EL (cell line): ENCODE results near the gene WFIKKN2.
A peak's percentile ranks its signal among the peaks of the same experiment; 100 is the strongest.

ENCODE experiments used
- DNase-seq: peaks from one replicate; pipeline ENCODE4 v3.0.0-alpha.2; 2016

WFIKKN2 gene

DNA sequence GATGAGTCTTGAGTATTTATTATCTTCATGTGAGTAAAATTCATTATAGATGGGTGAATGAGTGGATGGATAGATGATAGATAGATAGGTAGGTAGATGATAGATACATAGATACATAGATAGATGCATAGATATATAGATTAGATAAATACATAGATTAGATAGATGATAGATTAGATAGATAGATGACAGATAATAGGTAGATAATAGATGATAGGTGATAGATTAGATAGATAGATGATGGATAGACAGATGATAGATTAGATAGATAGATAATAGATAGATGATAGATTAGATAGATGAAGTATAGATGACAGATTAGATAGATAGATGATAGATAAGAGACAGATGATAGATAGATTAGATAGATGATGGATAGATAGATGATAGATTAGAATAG, 21.8 kb upstream of the WFIKKN2 start:
- no peak for DNase-seq

DNA sequence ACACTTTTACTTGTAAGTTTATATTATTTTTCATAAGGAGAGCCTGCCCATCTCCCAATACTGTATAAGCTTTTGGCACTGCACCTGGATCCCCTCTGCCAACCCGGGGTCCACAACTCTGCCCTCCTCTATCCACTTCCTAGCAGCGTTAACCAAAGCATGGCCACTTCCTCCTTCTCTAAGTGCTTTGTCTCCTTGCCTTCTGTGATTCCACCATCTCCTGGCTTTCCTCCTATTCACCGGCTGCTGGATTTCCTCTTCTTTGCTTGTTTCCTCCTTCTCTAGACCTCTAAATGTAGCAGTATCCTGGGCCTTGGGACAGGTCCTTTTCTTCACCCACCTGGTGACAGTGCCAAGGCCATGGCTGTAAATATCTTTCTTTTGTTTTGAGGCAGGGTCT, 20.0 kb upstream of the WFIKKN2 start:
- DNase-seq, result no peak

DNA sequence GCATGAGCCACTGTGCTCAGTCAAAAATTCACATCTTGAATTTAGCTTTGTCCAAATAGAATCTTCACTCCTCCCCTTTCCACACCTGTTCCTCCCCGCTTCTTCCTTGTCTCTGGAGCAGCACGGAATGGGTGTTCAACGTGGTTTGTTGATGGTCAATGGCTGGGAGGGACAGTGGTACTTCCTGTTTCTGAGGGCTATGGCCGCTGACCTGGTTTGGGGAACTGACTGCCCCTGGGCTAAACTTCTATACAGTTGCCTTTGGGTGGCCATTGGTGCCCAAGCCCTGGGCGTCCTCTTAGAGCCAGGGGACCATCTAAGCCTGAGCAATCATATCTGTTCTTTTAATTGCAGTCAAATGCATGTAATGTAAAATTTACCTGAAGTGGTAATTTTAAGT, 19.1 kb upstream of the WFIKKN2 start:
- DNase-seq, result no peak

DNA sequence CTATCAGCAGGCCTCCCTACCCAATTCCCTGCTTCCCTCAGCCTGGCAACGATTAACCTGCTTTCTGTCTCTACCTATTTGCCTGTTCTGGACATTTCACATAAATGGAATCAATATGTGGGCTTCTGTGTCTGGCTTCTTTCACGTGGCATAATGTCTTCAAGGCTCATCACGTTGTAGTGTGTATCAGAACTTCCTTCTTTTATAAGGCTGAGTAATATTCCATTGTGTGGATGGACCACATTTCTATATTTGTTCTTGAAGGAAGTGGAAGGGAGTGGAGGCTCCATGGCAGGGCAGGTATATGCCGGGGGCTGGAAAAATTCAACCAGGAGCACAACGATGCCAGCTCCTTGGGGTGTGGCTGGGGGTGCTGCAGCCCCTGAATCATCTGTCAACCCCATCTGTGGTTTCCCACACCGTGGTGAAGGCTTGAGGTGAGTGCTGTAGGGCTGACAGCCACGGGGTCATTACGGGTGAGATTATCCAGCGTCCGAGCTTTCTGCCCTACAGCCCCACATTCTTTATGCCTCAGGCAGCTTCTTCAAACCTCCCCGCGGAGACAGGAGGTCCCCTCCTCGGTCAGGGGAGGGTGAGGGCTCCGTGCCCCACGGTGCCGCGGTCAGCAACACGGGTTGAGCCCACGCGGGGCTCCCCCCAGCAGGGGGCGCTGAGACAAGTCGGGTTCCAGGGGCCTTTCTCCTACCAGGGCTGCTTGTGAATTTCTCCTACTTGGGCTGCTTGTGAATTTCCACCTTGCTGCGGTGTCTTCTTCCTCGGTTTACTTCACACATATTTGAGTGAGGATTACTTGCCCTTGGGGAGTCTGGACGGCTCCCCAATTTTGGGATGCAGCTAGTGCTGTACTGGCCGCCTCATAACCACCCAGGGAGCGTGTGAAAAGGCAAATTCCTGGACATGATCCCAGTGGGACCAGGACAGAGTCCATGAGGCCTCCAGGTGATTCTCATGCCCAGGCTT, 18.3 kb upstream of the WFIKKN2 start:
- peak; percentile 36 for DNase-seq

DNA sequence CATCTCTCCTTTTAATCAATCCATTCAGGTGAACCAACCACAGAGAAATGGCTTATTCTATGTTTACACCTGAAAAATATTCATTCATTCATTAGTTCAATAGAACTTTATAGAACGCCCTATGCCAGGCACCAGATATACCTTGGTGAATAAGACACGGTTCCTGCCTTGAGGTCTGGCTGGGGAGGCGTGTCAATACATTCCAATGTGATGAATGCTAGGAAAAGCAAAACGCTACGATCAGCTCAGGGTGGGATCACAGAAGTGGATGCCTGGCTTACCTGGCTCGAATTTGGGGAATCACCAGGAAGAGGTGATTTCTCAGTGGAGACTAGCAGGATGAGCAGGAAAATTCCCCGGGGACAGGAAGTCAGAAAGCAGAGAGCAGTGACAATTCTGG, 17.5 kb upstream of the WFIKKN2 start:
- peak; percentile 65 for DNase-seq

DNA sequence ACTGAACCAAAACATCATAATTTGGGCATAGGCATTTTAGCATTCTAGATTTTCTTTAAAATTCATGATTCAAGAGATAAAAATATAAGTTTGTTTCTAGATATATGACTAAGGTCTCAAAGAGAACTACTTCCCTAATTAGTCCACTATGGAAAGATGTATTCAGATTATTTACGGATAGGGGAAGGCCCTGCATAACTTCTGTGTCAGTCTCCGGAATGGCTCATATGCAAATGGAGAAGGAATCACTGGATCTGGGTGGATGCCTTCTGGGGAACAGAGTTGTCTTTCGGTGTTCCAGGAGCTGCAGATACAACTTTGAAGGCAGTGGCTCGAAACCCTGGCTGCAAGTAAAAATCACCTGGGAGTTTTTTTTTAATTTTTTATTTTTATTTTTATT, 17.1 kb upstream of the WFIKKN2 start:
- no peak for DNase-seq

DNA sequence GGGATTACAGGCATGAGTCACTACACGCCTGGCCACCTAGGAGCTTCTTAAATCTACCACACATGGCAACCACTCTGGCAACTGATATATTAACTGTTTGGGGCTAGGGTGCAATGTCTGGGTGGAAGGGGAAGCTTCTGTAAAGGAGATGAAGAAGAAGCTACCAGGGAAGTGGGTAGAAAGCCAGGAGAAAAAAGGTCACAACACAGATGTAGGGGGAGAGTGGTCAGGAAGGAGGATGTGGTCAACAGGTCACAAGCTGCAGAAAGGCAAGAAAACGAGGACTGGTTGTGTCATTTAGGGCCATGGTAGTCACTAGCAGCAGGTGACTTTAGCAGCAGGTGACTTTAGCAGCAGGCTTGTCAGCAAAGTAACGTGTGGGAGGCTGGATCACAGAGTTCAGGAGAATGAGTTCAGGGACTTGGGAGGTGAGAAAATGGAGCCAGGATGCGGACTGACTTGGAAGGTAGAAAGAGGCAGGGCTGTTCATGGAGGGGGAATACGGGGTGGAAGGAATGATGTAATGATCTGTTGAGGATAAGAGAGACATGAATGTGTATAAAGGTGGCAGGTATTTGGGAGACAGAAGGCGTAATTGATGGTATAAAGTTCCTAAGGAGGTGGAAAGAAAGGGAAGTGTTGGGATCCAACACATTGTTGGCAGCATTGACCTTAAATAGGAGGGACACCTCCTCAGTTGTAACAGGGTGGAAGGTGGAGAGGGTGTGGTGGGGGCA, 16.3 kb upstream of the WFIKKN2 start:
- no peak for DNase-seq

DNA sequence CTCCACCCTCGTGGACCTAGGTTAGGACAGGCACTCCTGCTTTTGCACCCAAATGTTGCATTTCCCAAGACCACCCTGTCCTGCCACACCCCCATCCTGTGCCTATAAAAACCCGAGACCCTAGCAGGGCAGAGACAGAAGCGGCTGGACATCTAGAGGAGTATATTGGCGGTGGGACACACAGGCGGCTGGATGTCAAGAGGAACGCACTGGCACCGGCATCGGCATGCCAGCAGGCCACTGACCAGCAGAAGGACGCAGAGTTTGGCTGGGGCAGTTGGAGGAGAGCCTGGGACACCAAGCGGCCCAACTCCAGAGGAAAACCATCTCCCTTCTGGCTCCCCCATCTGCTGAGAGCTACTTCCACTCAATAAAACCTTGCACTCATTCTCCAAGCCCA, 14.7 kb upstream of the WFIKKN2 start:
- DNase-seq, result no peak

DNA sequence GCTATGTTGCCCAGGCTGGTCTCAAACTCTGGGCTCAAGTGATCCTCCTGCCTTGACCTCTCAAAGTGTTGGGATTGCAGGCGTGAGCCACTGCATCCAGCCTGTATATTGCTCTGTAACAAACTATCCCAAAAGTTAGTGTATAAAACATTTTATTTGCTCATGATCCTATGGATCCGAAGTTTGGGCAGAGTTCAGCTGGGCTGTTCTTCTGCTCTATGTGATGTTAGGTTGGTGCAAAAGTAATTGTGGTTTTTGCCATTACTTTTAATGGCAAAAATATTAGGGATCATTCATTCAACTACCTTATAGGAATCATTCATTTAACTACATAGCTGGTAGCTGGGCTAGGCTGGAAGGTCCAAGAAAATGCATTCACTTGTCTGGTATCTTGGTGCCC, 12.8 kb upstream of the WFIKKN2 start:
- no peak for DNase-seq

DNA sequence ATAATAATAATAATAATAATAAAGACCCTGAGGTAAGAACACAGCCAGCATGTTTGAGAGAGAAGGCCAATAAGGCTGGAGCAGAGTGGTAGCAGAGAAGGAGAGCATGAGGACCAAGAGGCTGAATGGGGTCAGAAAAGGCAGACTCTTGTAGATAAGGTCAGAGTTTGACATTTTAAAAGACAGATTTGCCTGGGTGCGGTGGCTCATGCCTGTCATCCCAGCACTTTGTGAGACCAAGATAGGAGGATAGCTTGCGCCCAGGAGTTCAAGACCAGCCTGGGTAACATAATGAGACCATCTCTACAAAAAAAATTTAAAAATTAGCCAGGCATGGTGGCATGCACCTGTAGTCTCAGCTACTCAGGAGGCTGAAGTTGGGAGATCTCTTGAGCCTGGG, 11.0 kb upstream of the WFIKKN2 start:
- no peak for DNase-seq

DNA sequence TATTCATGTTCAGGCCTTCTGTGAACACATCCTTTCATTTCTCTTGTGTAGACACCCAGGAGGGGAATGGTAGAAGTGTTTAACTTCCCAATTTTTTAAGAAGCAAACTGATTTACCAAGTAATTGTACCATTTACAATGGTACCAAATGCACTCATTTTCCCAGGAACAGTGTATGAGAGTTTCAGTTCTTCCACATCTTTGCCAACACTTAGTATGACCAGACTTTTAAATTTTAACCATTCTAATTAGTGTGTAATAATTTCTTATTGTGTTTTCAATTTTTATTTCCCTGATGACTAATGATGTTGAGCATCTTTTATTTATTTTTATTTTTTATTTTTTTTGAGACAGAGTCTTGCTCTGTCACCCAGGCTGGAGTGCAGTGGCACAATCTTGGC, 10.2 kb upstream of the WFIKKN2 start:
- no peak for DNase-seq

DNA sequence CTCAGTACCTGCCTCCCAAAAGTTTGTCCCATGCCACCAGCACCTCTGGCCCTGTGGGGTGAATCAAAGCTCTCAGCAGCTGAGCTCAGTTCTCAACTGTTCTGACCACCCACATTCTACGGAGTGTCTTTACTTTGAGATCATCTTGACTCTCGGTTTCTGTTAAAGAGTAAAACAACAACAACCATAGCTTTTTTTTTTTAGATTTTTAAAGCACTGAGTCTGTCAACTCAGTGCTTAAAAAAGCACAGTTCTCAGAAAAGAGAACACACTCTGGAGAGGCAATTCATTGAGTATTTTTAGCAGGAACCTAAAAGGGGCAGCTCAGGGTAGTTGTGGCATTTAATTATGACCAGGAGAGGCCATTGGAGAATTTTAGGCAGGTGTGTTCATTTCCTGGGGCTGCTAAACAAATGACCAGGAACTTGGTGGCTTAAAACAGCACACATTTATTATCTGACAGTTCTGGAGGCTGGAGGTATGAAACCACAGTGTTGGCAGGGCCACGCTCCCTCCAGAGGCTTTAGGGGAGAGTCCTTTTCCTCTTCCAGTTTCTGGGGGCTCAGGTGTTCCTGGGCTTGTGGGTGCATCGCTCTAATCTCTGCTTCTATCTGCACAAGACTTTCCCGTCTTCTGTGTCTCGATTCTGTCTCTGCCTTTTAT, 6.7 kb upstream of the WFIKKN2 start:
- no peak for DNase-seq

DNA sequence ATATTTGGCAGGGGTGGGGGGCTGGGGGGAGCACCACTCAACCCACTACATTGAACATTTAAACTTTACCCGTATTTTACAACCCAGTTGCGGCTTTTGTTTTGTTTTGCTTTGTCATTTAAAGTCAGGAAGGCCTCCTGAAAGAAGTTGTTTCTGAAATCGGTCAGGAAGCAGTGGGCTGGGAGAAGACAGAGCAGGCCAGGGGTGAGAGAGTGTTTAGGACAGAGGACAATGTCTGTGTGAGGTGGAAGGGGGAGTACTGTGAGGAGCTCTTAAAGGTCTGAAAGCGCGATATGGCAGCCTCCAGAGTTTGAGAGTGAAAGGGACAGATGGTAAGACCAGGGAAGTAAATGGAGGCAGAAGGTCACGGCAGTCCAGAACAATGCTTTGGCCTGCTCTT, 6.1 kb upstream of the WFIKKN2 start:
- no peak for DNase-seq

DNA sequence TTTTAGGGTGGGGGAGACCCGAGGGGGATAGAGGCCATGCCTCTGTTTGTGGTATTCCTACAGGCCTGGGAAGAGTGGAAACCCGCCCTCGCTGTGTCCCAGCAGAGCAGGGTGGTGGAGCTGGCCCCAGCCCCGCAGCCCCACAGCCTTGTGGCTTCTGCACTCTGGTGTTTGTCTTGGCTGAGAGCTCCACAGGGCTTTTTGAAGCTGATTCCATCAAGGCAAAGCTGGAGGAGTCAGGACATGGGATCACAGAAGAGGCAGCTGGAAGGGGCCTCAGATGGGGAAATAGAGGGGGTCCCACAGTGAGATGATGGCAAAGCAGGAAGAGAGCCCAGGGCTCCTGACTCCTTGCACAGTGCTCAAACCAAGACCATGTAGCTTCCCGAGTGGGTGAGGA, 5.0 kb upstream of the WFIKKN2 start:
- no peak for DNase-seq

DNA sequence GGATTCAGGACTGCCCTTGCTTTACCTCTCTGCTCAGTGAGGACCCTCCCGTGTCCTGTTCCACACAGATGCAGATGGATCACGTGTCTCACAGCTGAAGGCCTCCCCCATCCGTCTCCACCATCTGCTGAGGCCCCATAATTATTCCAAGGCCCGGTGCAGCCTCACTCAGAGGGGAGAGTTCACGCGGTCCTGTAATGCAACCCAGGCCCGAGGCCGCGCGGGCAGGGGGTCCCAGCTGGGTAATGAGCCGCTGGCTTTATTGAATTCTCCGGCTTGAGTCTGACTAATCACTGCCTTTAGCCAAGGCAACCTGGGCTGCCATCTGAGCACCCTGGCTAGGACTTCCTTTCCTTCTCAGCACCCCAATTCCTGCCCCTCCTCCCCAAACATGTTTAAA, 4.4 kb upstream of the WFIKKN2 start:
- DNase-seq, result no peak

DNA sequence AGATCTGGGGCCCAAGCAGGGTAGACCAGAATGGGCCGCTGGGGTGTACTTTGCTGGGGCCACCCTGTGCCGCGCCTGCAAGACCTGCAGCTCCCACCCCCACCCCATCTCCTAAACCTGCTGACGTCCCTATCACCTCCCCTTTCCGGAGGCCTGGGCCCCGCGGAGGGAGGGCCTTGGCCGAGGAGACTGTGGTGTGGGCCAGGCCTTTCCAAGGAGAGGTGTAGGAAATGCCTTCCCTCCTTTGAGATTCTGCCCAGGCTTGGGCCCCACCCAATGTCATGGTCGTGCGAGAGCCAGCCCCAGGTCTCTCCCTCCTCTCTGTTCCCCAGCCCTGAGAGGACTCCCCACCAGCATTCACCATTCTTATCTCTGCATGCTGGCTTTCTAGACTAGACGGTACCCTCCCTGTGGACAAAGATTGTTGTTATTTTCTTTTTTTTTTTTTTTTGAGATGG, 3.9 kb upstream of the WFIKKN2 start:
- no peak for DNase-seq

DNA sequence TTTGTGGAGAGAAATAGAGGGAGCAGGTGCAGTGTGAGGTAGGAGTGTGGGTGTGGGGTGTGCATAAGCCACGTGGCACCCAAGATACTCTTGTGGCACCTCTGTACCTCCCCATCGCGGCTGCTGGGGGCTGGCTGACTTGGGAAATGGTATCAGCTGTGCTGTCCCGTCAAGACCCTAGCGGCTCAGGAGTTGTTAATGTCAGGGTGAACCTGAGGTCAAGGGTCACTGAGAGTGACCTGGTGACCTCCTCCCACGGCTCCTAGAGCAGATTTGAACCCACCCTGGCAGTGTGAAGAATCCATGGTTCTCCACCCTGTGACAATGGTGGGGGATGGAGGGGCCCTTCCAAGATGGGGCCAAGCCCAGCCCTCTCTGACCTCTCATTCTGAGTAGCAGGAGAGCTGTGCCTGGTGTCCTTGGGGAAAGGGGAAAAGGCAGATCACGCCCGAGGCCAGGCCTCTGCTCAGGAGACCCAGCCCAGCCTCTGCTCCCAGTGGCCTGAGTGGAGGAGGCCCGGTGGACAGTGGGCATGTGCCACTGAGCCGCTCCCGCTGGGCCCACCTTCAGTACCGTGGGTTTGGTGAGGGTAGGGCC, 3.0 kb upstream of the WFIKKN2 start:
- DNase-seq, result no peak

DNA sequence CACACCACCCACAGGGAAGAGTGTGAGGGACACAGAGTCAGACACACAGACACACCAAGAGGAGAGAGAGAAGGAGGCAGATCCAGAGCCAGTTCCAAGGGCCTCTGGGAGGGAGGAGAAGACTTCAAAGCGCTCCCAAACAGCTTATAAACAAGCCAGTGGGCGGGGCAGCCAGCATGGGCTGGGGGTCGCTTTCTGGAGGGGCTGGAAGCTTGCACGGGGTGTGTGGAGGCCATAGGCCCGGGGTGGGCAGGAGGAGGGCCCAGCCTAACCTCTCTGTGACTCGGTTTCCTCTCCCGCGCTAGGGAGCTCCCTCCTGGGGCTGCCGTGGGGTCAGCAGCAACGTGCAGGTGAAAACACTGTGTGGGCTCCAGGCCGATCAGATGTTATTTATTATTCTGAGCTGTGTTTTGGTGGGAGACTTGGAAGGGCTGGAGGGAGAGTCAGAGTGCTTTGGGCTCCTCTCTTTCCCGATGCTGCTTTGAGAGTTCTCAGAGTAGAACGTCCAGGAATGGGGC, 2.5 kb upstream of the WFIKKN2 start:
- DNase-seq, result no peak

DNA sequence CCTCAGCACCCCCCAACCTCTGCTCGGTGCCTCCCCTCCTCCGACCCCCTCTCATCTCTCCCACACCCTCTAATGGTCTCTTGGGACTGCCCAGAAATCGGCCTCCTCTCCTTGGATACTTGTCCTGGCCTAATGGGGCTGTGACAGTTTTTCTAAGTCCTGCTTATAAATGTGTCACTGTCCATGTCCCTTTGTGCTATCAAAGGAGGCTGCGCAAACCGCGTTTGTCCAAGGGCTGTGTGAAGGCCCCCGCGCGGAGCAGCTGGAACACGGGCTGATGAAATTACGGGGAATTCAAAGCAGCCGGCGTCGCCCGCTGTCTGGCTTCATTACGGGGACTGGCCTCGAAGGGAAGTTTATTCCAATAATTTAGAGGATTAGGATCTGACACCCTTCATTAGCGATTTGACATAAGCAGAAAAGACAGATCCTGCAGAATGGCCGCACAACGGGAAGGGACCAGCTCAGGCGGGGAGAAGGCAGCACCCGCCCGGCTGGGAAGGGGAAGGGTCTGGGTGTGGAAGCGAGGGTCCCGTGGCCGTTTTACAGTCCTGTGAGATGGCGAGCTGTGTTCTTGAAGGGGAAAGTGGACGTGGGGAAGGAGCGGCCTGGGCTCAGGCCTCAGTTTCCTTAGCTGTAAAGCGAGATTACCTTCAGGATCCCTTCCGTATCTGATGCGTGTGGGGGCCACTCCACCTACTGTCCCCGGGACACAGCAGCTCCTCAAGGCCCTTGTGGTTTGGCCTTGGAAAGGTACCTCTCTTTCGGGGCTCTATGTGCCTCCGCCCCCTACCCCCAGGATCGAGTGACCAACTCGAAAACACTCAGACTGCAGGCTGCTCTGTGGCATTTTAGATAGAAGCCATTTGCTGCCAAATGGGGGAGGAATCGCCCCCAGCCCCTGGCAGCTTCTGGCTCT, 1.6 kb upstream of the WFIKKN2 start:
- no peak for DNase-seq

DNA sequence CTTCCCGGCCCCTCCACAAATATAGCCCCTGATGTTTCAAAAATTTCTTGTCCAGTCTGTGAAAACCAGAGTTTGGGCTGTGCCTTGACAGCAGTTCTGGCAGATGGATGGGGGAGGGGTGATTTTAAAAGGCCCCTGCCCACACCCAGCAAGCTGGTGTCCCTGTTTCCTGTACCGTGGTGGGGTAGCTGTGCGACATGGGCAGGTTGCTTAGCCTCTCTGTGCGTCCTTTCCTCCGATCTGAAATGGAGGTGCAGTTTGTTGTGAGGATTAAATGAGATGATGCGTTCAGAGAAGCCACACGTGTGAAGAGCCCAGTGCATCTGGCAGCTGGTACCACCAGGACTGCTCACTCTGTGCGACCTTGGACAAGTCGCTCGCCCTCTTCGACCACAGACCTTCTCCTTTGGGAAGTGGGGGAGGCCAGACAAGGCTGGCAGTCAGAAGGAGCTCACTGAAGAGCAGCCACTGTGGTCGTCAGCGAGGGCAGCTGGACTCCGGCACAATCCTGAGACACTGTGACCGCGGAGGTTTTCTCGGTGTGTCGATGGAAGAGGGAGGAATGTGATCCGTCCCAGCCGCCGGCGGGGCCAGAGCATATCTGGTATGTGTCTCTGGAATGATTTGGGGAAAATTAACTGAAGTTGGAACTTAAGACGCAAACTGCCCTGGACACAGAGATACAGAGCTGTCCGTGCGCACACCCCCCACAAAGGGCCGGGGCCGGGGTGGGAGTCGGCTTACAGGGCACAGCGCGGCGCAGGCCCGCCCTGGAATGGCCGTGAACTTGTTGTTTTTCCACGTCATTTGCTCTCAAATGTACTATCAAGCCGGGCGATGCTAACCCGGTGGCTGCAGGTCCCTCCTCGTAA, 721 bp upstream of the WFIKKN2 start:
- no peak for DNase-seq

DNA sequence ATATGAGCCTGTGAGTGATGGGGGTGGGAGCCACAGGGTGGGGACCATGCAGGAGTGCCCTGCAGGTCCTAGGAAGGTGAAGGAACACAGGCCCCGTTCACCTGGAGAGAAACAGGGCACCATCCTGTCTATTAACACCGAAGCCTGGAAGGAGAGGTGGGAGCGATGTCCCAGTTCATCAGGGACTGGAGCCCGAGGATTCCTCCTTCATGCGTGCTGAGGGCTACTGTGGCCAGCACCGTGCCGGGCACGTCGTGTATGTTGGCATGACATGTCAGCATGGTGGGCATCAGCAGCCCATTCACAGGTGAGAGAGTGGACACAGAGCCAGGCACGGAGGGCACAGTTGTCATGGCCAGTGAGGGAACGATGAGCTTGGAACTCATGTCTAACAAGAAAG, 1.4 kb downstream of the WFIKKN2 start:
- no peak for DNase-seq
